T-helper 1 cell treated with Interleukin-12 subunit alpha and Interleukin-12 subunit beta and Interleukin-4 antibody, amounts not matched to agents 30 μg/mL and 1 μg/mL, for 36 hours (primary cell): ENCODE measurements around the gene IFNAR1.

Source experiments
- H3K27ac Mint-ChIP-seq: one replicate; pipeline ENCODE4 v1.8.0; 2021; ENCODE audit warnings: mild to moderate bottlenecking, mixed read lengths
- H3K27me3 Mint-ChIP-seq: one replicate; pipeline ENCODE4 v1.8.0; 2021; ENCODE audit warnings: low read depth, mixed read lengths
- H3K36me3 Mint-ChIP-seq: one replicate; pipeline ENCODE4 v1.8.0; 2021; ENCODE audit warnings: low read depth, mixed read lengths
- H3K4me1 Mint-ChIP-seq: one replicate; pipeline ENCODE4 v1.8.0; 2021; ENCODE audit warnings: low read depth, mixed read lengths
- H3K4me3 Mint-ChIP-seq: one replicate; pipeline ENCODE4 v1.8.0; 2021; ENCODE audit warnings: mild to moderate bottlenecking, moderate library complexity, mixed read lengths
- H3K9me3 Mint-ChIP-seq: one replicate; pipeline ENCODE4 v1.8.0; 2021; ENCODE audit warnings: mixed read lengths

IFNAR1 gene

DNA sequence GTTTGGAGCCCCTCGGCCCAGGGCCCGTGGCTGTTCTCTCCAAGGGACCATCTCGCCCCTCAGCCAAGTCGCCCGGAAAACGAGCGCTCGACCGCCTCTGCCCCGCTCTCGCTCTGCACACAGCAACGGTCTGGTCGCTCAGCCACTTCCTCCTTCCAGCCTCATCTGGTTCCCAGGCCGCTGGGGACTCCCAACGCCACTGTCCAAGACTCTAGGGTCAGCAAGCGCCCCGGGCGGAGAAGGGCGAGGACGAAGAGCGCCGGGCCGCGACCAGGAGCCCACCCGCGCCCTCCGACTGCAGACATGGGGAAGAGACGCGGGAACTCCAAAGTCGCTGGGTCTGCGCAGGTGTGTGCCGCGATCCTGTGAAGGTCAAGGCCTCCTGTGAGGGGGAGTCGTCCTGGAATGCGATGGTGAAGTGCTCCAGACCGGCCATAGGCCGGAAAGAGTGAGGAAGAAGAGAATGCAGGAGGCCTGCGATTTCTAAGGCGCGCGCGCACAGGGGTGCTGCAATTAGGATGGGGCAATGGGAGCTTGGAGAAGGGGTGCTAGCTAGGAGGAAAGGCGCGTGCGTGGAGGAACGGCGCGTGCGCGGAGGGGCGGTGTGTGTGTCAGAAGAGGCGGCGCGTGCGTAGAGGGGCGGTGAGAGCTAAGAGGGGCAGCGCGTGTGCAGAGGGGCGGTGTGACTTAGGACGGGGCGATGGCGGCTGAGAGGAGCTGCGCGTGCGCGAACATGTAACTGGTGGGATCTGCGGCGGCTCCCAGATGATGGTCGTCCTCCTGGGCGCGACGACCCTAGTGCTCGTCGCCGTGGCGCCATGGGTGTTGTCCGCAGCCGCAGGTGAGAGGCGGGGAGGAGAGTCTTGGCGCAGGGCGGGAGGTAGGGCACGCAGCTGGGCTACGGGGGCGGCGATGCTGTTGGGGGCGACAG lies at the start of gene IFNAR1:
IFNAR1 (plus strand) TSS at position 680 of the 931 bp plus-strand sequence; CDS start at position 766, 86 bp downstream.
- no peak within 1 kb of the TSS for H3K4me3 Mint-ChIP-seq
- peaks cover 8% of the 10 kb centered on the region for H3K36me3 Mint-ChIP-seq
- peaks cover 3% of the 10 kb centered on the region for H3K27me3 Mint-ChIP-seq
- H3K9me3 Mint-ChIP-seq: no peaks in the 10 kb centered on the region
- H3K4me1 Mint-ChIP-seq: peaks cover 15% of the 10 kb centered on the region
- no peak within 1 kb of the TSS for H3K27ac Mint-ChIP-seq

DNA sequence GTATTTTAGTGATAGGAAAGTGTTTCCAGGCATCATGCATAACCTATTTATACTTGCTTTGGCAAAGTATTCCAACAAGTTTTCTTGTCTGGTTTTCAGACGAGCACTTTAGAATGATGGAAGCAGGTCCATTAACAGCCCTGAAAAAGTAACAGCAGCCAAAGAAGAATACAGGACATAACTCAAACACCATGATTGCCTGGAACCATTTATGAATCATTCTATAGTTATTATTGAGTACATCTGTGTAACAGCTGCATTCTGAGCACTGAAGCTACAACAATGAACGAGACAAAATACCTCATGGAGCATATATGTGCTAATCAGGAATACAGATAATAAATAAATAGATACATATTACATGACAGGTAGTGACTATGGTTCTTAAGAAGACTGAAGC lies 46.0 kb upstream of the IFNAR1 start:
- Mint-ChIP-seq H3K9me3 (no peaks in the 10 kb centered on the region), H3K27me3 (no peaks in the 10 kb centered on the region), H3K36me3 (peaks cover 59% of the 10 kb centered on the region), H3K27ac (no peak overlapping the region), H3K4me1 (peaks cover 2% of the 10 kb centered on the region), H3K4me3 (no peak overlapping the region)

DNA sequence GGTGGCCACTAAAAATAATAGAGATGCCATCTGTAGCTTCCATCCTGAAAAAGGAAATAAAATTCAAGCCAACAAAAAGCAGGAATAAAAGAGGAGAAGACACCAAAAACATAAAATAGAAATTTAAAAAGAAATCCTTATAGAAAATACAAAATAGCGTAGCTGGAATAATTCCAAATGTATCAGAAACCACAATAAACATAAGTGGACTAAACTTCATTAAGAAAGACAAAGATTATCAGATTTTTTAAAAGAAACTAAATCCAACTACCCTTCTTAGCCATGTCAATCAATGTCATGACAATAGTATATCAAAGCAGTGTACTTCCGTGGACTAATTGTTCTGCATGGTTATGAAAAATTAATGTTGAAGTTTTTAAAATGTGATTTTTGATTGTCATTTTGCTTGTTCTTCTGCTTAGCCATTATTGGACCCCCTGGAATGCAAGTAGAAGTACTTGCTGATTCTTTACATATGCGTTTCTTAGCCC lies 45.4 kb upstream of the IFNAR1 start:
- Mint-ChIP-seq H3K9me3 (no peaks in the 10 kb centered on the region), H3K36me3 (peaks cover 61% of the 10 kb centered on the region), H3K4me1 (peaks cover 2% of the 10 kb centered on the region), H3K4me3 (no peak overlapping the region), H3K27me3 (no peaks in the 10 kb centered on the region), H3K27ac (no peak overlapping the region)

DNA sequence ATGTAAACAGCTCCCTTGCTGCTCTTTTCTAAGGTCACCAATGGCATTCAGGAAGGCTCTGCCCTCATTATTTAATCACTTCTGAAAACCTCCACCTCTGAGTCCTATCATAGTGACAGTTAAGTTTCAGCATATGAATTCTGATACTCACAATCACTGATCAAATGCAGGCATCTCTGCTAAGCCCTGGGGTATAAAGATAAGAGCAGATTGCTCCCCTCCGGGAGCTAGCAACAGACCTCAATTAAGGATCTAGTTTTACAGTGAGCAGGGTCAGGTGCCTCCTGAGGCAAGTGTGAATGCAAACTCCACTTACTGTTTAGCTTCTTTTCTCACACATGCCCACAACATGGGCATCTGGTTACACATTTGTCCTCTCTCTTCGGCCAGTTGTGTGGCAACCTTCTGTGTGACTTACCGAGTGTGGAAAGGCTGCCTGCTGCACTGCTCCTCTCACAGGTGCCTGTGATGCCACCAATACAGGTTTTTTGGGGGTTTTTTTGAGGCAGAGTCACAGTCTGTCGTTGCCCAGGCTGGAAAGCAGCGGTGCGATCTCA lies 43.6 kb upstream of the IFNAR1 start:
- Mint-ChIP-seq H3K9me3 (no peaks in the 10 kb centered on the region), H3K4me3 (no peak overlapping the region), H3K36me3 (peaks cover 63% of the 10 kb centered on the region), H3K27me3 (no peaks in the 10 kb centered on the region), H3K27ac (no peak overlapping the region), H3K4me1 (no peaks in the 10 kb centered on the region)

DNA sequence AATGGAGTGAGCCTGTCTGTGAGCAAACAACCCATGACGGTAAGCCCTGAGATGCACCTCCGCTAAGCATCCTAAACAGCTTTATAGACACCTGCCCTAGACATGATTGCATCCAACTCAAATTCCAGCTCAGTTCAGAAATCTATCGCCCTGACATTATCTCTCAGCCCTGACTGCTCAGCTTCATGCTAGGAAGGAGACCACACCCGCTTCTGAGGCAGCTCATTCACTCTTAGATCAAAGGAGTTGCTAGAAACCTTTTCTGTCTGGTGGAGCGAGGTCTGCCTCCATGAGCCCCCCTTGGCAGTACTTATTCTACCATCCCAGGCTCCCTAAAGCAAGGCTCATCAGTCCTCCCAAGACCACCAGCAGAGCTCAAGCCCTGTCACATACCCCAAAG lies 41.6 kb upstream of the IFNAR1 start:
- no peak overlapping the region for H3K27ac Mint-ChIP-seq
- H3K4me3 Mint-ChIP-seq: no peak overlapping the region
- peaks cover 2% of the 10 kb centered on the region for H3K4me1 Mint-ChIP-seq
- no peaks in the 10 kb centered on the region for H3K27me3 Mint-ChIP-seq
- H3K9me3 Mint-ChIP-seq: no peaks in the 10 kb centered on the region
- peaks cover 57% of the 10 kb centered on the region for H3K36me3 Mint-ChIP-seq

DNA sequence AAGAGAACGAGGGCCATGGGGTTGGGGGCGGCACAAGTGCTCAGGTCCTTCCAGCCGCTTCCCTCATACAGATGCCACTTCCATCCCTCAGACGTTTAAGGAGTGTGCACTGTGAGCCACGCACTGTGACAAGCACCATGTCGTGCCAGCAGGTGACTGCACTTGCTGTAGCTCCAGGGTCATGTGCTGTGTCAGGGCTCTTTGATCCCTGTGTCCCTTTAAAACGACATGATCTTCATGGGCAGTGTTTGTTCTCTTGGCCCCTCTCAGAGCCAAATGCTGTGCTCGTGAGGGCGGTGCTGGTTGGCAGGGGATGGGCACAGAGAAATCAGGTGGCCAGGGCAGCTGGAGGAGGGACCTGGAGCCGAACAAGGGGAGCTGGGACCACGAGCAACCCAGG lies 38.7 kb upstream of the IFNAR1 start:
- no peak overlapping the region for H3K27ac Mint-ChIP-seq
- no peaks in the 10 kb centered on the region for H3K27me3 Mint-ChIP-seq
- peaks cover 42% of the 10 kb centered on the region for H3K36me3 Mint-ChIP-seq
- H3K4me1 Mint-ChIP-seq: peaks cover 2% of the 10 kb centered on the region
- no peak overlapping the region for H3K4me3 Mint-ChIP-seq
- H3K9me3 Mint-ChIP-seq: no peaks in the 10 kb centered on the region

DNA sequence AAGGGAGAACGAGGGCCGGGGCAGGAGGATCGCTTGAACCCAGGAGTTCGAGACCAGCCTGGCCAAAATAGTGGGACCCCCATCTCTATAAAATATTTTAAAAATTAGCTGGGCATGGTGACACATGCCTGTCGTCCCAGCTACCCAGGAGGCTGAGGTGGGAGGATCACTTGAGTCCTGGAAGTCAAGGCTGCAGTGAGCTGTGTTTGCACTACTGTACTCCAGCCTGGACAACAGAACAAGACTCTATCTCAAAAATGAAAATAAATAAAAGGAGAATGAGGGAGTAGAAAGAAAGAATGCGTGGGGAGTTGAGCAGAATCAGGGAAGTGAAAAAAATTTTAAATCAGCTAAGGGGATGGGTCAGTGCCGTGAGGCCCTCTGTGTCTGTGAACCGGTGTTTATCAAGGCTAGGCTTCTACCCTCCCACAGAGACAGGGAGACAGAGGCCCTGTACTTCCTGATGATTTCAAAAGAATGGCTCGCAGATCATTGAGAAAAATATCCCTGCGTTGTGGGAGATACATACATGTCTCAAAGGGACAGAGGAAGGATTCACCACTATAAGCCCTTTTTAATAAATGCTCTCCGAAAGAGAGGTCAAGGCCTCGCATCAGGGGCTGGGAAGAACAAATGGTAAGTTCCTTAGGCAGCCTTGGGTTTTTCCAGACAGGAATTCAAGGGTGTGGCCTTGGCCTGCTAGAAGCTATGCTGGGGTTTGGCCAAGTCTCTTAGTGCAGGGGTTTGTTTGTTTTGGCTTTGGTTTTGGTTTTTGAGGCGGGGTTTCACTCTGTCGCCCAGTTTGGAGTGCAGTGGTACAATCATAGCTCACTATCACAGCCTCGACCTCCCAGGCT lies 37.9 kb upstream of the IFNAR1 start:
- Mint-ChIP-seq H3K27ac (no peak overlapping the region), H3K4me3 (no peak overlapping the region), H3K9me3 (no peaks in the 10 kb centered on the region), H3K27me3 (no peaks in the 10 kb centered on the region), H3K36me3 (peaks cover 41% of the 10 kb centered on the region), H3K4me1 (peaks cover 2% of the 10 kb centered on the region)

DNA sequence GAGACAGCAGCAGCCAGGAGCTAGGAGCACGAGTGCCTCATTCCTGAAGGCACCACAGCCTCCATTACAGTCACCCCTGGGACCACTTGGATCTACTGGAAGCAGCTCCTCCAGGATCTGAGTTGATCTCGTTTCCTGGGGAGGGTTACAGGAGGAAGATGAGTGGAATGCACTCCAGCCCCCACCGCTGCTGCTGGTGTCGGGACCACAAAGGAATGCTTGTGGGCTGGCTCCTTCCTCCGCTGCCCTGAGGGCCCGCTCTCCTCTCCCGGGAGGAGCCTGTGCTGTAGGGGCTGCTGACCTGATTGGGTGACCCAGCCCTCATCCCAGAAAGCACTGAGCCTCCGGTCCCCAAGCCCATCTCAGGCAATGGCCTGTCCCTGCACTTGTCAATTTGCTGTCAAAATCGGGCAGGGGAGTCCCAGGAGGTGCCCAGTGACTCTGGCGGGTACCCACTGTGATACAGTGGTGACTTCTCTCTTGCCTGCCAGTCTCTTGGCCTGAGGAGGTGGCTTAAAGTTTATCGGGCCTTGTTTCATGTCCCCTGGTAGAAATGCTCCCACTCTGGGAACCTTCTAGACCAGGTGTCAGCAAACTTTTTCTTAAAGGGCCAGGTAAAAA lies 35.5 kb upstream of the IFNAR1 start:
- no peaks in the 10 kb centered on the region for H3K9me3 Mint-ChIP-seq
- H3K36me3 Mint-ChIP-seq: peaks cover 43% of the 10 kb centered on the region
- no peak overlapping the region for H3K27ac Mint-ChIP-seq
- no peak overlapping the region for H3K4me3 Mint-ChIP-seq
- H3K27me3 Mint-ChIP-seq: no peaks in the 10 kb centered on the region
- peaks cover 7% of the 10 kb centered on the region for H3K4me1 Mint-ChIP-seq

DNA sequence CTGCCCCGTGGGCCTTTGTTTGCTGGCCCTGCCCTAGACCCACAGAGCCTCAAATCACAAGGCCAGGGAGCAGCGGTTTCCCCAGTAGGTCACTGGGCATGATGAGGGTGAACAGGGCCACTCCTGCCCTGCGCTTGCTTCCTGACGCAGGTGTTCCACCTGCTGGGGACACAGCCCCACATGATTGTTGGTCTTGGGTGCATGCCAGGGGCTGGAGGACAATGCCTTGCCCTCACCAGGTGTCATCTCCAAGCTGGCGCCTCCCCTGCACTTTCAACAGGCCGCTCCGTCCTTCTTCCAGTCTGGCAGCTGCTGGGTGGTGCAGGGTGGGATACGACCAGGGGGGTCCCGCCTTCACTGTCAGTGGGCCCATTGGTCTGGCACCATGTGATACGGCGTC lies 34.3 kb upstream of the IFNAR1 start:
- no peaks in the 10 kb centered on the region for H3K27me3 Mint-ChIP-seq
- no peak overlapping the region for H3K27ac Mint-ChIP-seq
- no peak overlapping the region for H3K4me3 Mint-ChIP-seq

DNA sequence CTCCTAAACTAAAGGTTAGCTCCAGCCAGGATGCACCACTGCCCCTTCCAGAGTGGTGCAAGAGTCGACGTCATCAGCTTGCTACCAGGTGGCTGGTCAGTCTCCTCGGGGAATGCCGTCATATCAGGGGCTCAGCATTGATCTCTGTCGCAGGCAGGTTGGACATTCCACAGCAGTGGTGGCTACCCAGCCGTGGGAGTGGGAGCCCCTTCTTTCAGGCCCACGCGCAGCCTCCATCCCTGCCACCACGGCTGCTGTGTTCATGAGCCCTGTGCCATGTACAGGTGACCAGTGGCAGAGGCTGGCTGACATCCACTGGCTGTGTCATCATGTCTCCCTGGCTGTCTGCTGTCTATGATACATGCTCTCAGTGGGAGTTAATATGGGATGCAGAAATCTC lies 33.1 kb upstream of the IFNAR1 start:
- H3K27me3 Mint-ChIP-seq: no peaks in the 10 kb centered on the region
- H3K4me1 Mint-ChIP-seq: peaks cover 6% of the 10 kb centered on the region
- no peak overlapping the region for H3K27ac Mint-ChIP-seq
- no peak overlapping the region for H3K4me3 Mint-ChIP-seq
- H3K9me3 Mint-ChIP-seq: no peaks in the 10 kb centered on the region
- peaks cover 38% of the 10 kb centered on the region for H3K36me3 Mint-ChIP-seq

More for the DNA sequence above, 34.3 kb upstream of the IFNAR1 start:
- Mint-ChIP-seq H3K9me3 (no peaks in the 10 kb centered on the region), H3K4me1 (peaks cover 7% of the 10 kb centered on the region), H3K36me3 (peaks cover 43% of the 10 kb centered on the region)

DNA sequence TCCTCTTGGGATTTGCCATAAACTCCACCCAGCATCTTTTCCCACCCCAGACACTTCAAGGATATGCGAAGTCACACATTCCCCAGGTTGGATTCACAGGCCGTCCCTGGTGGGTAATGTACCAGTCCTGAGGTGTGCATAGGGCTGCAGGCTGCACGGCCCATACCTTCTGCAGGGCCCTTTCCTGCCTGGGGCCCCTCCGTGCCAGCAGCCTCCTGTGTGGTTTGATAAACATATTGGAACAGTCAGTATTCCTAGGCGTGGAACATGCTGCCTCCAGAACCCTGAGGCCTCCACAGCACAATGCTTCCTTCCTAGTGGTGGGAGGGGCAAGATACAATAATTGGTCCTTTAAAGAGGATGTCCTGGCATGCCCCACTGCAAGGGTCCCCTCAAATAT lies 32.0 kb upstream of the IFNAR1 start:
- H3K4me3 Mint-ChIP-seq: no peak overlapping the region
- no peak overlapping the region for H3K27ac Mint-ChIP-seq
- no peaks in the 10 kb centered on the region for H3K27me3 Mint-ChIP-seq
- H3K36me3 Mint-ChIP-seq: peaks cover 39% of the 10 kb centered on the region
- H3K9me3 Mint-ChIP-seq: no peaks in the 10 kb centered on the region
- H3K4me1 Mint-ChIP-seq: peaks cover 5% of the 10 kb centered on the region

DNA sequence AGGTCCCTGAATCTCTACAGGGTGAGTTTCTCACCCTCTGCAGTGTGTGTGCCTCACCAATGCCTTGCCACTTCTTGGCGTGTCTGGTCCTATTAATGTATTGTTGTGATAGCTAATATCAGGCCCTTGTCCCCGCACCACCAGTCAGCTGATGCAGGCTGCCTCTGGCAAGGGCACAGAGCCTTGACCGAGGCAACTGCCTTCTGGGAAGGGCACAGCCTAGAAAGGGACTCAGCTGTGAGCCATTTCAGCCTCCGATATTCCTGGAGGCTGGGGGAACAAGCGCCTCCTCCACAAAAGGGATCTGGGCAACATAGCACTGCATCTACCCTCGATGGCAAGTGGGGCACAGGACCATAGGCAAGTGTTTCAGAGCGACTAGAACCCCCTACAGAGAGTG lies 31.6 kb upstream of the IFNAR1 start:
- H3K36me3 Mint-ChIP-seq: peaks cover 41% of the 10 kb centered on the region
- no peak overlapping the region for H3K4me3 Mint-ChIP-seq
- no peaks in the 10 kb centered on the region for H3K27me3 Mint-ChIP-seq
- H3K9me3 Mint-ChIP-seq: no peaks in the 10 kb centered on the region
- no peak overlapping the region for H3K27ac Mint-ChIP-seq
- peaks cover 6% of the 10 kb centered on the region for H3K4me1 Mint-ChIP-seq

DNA sequence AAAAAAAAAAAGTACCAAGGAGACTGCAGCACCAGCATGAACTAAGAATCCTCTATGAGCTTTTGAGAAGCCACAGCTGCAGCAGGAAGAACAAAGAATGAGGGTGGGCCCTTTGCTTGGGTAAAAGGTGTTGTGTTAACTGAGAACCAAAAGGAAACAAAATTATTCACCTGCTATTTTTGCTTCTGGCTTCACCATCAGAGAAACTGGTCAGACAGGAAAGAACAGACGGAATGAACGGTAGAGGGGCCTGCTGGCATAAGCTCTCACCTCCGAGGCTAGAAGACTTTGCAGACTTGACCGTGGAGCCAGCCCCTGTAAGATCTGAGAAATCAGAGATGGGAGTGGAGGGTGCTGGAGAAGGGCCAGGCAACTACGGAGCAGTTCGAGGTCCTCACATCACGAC lies 31.0 kb upstream of the IFNAR1 start:
- Mint-ChIP-seq H3K4me1 (peaks cover 9% of the 10 kb centered on the region), H3K36me3 (peaks cover 36% of the 10 kb centered on the region), H3K27ac (no peak overlapping the region), H3K27me3 (no peaks in the 10 kb centered on the region), H3K9me3 (no peaks in the 10 kb centered on the region), H3K4me3 (no peak overlapping the region)

DNA sequence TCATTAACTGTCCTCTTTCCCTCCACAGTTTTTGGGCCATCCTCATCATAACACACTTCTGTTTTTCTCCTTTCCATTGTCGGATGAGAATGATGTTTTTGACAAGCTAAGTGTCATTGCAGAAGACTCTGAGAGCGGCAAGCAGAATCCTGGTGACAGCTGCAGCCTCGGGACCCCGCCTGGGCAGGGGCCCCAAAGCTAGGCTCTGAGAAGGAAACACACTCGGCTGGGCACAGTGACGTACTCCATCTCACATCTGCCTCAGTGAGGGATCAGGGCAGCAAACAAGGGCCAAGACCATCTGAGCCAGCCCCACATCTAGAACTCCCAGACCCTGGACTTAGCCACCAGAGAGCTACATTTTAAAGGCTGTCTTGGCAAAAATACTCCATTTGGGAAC lies 28.6 kb upstream of the IFNAR1 start:
- Mint-ChIP-seq H3K4me1 (peaks cover 26% of the 10 kb centered on the region), H3K27ac (no peak overlapping the region), H3K9me3 (no peaks in the 10 kb centered on the region), H3K4me3 (no peak overlapping the region), H3K36me3 (peaks cover 34% of the 10 kb centered on the region), H3K27me3 (no peaks in the 10 kb centered on the region)
